HG03280 (cell line): ENCODE measurements around the gene ANK3.

Experiments used
- ATAC-seq: cut with Tn5 transposase; IDR thresholded peaks from one replicate; pipeline ENCODE4 v1.9.1; 2021; ENCODE audit warnings: mild to moderate bottlenecking, moderate library complexity; ENCODE audit not compliant: unreplicated experiment

Gene ANK3

DNA sequence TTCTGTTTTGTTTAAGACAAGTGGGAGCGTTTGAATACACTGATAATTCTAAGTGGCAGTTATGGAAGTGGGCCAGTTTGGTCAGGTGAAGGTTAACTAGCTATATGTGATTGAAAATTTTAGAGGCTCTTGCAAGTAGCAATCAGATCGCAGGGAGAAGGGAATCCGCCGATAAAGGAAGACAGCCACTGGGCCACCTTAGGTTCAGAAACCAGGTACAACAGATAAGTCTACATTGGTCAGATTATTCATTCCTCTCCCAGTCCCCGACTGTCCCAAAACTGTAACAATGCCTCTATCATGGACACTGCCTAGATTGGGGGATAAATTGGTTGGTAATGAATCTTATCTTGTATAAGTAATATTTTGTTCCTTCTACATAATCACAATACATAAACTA lies 8.9 kb downstream of the ANK3 start:
- no peak for ATAC-seq

DNA sequence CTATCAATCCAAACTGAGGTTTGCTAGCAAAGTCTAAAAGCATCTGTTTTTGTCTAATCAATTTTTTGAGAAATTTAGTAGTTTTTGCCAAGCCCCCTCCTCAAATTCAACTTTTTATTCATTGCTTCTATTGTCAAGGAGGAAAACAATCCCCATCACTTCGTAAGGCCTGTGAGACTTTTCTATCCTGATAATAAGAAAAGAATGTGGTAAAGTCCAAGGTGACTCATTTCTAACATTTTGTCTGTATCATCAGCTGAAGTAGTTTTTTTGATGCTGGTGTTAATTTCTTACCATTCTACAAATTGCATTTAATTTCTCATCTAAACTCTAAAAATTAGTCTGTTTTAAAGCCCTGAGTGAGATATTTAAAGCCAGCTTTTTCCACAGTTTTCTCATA lies 11.7 kb downstream of the ANK3 start:
- ATAC-seq: no peak

DNA sequence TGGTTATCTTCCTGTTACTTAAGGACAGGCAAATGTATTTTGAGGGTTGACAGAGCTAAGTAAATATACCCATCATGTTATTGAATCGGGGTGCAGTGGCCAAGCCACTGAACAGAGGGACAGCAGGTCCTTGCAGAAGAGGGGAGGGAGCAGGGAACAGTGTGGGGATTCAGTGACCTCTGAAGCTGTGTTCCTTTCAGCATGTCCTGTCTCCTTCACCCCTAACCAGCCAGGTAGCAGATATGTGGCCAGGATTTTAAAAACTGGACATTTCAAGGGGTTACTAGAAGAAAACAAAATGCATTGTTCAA lies 12.7 kb downstream of the ANK3 start:
- ATAC-seq: no peak

GRCh38 chr10:60376221-60377041 lies 13.2 kb downstream of the ANK3 start:
- no peak for ATAC-seq

DNA sequence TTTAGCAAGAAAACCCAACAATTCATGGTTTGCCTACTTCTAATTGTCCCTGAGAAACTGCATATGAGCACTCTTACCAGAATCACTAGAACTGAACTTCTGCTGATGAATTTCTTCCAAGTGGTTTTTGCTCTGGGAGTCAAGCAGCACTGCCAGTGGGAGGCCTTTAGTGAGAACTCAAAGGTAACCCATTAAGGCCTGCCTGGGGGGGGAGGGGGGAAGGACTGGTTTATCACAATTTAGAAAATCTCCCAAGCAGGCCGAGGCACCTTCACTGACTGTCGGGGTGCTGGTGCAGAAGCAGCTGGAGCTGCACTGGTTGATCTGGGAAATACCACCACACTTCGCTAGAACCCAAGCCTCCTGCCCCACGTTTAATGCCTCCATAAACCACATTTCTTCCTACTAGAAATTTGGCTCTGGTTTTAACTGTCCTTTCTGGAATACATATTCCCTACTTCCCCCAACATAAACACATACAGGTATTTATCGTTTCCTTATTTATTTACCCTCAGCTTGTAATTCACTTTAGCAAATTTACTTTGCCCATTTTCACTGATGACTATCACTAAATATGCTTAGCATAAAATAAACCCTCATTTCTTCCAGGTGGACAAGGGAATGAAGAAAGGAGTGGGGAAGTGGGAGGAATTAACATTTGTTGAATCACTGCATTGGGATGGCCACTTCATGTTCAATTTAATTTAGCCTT lies 14.2 kb downstream of the ANK3 start:
- no peak for ATAC-seq

DNA sequence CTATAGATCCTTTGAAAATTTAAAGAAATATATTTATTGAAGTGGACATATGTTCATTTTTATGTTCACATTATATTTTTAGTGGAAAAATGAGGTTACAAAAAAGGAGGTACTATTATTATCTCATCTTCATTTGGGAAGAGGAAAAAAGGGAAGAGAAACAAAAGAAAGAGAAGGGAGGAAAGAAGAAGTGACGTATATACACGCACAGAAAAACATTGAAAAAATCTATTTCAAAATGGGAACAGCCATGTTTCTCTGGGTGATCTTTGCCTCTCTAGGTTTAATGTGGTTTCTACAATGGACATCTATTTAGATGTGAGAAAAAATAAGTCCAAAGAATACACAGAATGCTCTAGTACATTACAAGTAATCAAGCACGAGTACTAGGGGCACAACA lies 14.8 kb downstream of the ANK3 start:
- no peak for ATAC-seq

DNA sequence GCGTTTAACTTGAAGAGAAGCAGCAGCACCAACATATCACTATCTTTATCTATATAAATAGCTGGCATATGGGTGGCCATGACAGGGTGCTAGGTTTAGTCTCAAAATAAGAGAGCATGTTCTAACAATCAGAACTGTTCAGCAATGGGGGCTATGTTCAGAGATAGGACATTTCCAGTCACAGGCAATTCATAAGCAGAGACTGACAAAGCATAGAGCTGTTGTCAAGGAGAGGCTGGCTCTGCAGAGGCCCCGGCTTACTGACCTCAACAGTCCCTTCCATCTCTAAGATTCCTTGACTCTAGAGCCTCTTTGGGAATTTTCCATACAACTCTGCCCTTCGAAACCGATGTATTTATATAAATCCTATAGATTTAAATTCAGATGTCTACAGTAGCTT lies 17.2 kb downstream of the ANK3 start:
- ATAC-seq: no peak

GRCh38 chr10:60369547-60369930 lies 20.1 kb downstream of the ANK3 start:
- ATAC-seq: no peak

GRCh38 chr10:60368875-60369546 lies 20.7 kb downstream of the ANK3 start:
- no peak for ATAC-seq

- no peak for ATAC-seq
Observed at GRCh38 chr10:60367901-60368300, 21.8 kb downstream of the ANK3 start.

GRCh38 chr10:60367431-60367830 lies 22.2 kb downstream of the ANK3 start:
- no peak for ATAC-seq

DNA sequence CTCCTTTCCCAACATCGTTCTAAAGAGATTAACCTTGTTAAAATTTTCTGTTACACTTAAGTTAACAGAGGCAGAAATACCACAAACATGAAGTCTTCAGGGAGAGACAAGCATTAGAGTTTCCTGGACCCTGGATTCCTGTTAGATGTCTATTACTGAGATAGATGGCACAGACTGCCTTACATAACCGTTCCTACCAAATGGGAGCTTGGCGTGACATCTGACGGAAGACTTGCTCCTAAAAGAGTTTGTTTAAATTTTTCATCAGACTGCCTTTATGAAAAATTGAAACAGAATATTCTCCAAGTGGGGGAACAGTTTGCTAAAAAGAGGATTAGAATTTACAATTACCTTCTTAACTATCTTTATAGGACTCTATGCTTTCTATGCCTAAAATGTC lies 22.7 kb downstream of the ANK3 start:
- ATAC-seq: no peak

- ATAC-seq: no peak
Observed at GRCh38 chr10:60363187-60363586, 26.5 kb downstream of the ANK3 start.

DNA sequence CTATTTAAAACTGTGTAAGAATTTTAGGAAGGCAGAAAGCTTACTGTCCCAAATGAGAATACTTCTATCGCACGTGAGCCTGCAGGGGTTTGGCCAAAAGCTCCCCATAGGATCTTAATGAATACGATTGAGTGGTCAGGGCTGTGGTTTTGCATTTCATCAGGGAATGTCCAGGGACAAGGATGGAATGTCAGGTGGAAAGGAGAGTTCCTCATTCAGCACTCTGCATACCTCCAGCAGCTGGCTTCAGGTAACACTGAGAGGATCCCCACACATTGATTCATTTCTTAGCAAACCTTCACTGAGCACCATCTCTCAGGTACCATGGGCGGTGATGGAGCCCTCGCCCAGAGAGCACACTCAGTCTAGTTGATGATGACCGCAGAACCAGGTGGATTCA lies 27.2 kb downstream of the ANK3 start:
- no peak for ATAC-seq

DNA sequence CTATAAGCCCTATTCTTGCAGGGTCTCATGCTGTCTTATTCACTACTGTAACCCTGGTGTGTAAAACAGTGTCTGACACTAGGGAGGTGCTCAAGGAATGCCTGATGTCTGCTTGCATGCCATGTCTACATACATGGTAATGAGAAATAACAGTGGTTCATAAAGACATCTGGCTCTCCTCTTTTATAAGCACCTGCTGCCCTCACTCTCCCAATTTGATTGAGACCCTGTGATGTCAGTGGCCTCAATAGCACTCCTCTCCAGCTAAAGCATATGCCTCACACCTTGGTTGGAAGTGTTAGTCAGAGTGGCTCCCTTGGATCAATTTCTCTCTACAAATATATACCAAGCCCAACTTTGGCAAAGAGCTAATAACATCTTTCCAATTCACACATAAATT lies 30.6 kb downstream of the ANK3 start:
- no peak for ATAC-seq

- peak; percentile 85 for ATAC-seq
Observed at GRCh38 chr10:60358282-60358681, 31.4 kb downstream of the ANK3 start.

- ATAC-seq: no peak
Observed at GRCh38 chr10:60353519-60354258, 36.0 kb downstream of the ANK3 start.

GRCh38 chr10:60352105-60352504 lies 37.6 kb downstream of the ANK3 start:
- ATAC-seq: peak; percentile 46

DNA sequence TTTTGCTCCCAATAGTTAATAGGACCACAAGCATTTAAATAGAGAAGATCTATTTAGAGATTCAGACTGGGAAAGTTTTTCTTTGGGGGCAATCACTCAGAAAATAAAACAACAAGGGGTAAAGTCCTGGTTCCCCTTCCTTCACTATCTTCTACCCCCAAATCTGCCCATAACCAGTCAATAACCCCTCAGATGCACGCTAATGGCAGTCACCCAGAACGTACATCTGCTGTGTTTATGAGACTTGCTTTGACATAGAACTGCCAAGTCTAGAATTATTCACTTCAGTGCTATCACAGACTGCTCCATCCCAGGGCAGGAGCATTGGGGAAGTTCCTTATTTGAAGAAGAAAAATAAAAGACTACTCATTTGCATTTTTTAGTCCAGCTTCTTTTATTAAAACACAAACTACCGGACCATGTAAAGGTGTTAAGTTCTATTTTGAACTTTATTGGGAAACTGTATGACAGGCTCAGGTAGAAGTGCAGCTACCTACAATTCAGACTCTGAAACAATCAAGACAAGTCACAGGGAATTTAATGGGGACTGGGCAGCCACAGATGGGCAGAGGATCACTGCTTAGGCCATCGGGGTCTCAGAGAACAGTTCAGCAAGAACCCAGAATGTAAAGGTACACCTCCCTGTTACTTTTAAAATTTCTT lies 38.4 kb downstream of the ANK3 start:
- no peak for ATAC-seq

- ATAC-seq: no peak
Observed at GRCh38 chr10:60350400-60350799, 39.3 kb downstream of the ANK3 start.

- ATAC-seq: no peak
Observed at GRCh38 chr10:60349426-60349825, 40.2 kb downstream of the ANK3 start.
